HG03442 (cell line): ENCODE measurements around the gene CHD3.

Source experiments
- ATAC-seq: cut with Tn5 transposase; IDR thresholded peaks from one replicate; pipeline ENCODE4 v1.9.1; 2021; ENCODE audit warnings: mild to moderate bottlenecking, moderate library complexity; ENCODE audit not compliant: unreplicated experiment

Gene CHD3

DNA sequence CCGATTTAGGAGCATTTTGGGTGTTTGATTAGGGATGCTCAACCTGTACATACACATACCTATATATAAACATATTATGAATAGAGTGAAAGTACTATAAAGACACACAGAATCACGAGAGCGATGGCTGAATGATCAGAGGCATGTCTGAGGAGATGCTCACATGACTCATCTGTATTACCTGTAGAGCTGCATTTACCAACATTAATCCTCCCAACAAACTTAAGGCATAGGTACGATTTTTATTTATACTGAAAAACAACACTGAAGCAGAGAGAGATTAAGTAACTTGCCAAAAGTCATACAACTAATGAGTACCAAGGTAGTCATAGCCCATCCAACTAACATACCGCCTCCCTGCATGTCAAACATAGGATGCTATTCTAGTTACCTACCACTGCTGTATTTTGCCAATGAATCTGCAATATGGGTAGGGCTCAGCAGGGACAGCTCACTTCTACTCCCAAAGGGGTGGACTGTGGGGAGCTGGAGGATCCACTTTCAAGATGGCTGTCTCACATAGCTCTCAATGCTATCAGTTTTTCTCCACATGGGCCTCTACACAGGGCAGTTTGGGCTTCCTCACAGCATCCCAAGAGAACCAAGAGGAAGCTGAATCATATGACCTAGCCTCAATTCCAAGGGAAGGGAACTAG lies 23.5 kb upstream of the CHD3 start:
- ATAC-seq, result no peak

DNA sequence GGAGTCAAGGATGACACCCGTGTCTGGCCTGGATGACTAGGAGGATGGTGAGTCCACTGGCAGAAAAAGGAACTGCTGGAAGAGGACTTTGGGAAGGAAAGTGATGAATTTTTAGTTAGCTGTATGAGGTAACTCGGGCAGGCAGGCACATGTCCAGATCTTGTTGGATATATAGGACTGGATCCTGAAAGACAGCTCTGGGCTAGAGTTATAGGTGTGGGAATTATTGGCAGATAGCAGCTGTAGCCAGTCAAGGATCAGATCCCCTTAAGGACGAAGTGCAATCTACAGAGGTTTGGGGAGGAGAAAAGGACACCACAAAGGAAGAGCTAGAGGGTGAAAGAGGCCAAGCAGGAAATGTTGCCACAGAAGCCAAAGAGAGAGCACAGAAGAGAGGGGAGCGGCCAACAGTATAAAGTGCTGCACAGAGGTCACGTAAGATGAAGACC lies 20.7 kb upstream of the CHD3 start:
- no peak for ATAC-seq

DNA sequence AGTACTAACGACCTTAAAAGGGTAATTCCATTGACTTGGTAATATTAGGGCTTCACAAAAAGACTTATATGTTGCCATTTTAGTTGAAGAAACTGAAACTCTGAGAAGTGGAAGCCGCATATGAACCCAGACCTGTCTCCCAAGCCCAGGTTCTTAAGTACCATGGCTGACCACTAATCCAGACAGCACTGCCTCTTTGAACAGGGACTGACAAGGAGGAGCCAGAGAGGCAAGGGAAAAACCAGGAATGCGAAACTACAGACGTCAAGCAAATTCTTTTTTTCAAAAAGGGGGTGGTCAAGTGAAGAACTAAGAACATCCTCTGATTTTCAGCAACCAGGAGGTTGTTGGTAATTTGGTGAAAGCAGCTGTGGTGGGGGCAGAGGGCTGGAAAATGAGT lies 15.5 kb upstream of the CHD3 start:
- ATAC-seq, result no peak

DNA sequence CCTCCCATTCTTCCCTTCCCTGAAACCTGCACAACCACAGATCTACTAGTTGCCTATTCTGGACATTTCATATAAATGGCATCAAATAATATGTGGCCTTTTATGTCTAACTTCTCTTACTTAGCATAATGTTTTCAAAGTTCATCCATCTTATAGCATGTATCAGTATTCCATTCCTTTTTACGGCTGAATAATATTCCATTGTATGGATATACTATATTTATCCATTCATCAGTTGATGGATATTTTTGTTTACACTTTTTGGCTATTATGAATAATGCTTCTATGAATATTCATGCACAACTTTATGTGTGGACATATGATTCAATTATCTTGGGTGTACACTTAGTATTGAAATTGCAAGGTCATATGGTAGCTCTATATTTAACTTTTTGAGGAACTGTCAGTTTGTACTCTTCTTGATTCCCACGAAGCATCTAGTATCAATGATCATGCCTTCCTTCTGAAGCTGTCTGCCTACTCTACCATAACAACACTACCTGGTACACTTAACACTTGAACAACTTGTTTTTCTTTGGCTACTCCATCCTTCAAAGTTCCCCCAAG lies 12.7 kb upstream of the CHD3 start:
- no peak for ATAC-seq

DNA sequence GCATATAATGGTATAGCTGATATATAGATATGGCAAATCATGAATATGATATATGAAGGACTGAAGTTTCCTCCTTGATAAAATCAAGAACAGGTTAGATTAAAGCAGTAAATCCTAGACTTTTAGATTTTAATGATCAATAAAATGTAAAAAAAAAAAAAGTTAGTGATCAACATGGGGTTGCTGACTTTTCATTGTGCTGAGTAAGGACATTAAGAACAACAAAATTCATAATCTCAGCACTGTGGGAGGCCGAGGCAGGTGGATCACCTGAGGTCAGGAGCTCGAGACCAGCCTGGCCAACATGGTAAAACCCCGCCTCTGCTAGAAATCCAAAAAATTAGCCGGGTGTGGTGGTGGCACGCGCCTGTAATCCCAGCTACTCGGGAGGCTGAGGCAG lies 10.4 kb upstream of the CHD3 start:
- no peak for ATAC-seq

DNA sequence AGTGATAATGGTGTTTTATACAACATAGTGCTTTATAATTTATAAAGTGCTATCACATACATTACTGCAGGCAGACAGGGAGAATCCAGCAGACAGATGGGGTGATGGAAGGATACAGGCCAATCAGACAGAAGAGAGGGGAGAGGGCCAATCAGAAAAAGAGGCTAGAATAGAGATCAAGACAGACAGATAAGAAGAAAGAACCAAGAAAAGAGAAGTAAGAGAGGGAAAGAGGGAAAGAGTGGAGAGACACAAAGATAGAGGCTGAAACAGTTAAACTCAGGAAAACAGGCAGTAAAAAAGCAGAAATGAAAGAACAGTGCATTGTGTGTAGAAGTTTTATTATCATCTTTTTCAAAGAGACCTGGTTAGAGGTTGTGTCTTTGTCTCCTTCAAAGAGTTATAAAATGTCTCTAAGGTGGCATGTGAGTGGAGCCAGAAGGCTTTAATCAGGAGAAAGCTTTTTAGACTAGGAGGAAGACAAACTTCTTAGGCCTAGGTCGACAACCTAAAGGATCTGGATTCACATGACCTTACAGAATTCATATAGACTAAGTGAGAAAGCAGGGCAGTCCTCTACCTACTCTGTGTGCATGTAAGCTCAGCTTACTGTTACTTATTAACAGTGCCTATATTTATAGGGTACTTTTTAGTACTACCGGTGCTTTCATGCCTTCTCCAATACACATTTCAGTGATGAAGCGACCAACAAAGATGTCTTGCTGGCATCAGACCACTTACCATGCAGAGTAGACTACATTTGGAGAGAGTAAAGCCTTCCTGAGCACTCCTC lies 8.3 kb upstream of the CHD3 start:
- no peak for ATAC-seq

DNA sequence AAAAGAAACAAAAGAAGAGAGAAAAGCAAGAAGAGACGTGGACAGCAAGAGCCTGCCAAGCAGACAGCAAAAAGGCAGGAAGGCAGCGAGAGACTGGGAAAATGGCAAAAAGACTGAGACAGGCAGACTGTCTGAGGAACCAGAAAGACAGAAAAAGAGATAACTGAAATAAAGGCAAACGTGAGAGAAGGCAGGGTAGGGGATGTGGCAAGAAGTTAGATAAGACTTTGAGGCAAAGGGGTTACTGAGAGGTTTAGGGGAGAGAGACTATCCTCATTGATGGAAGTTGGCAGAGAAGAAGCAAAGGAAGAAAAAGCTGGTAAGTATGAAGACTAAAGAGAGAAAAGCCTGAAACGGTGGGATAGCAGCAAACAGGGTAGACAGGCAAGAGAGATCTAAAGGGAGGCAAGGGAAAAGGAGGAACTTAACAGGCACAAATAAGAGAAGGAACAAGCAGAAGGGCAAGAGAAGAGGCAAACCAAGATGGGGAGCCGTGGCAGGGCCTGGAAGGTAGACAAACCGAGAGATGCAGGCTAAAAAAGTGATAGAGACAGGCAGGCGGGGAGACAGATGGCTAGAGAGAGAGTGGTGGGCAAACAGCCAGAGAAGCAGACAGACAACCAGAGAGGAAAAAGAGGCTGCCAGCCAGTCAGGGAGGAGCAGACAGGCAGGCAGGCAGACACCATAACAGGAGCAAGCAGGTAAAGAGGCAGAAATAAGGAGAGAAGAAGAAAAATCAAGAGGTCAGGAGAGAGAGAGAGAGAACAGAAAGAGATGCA lies 7.1 kb upstream of the CHD3 start:
- ATAC-seq, result no peak

DNA sequence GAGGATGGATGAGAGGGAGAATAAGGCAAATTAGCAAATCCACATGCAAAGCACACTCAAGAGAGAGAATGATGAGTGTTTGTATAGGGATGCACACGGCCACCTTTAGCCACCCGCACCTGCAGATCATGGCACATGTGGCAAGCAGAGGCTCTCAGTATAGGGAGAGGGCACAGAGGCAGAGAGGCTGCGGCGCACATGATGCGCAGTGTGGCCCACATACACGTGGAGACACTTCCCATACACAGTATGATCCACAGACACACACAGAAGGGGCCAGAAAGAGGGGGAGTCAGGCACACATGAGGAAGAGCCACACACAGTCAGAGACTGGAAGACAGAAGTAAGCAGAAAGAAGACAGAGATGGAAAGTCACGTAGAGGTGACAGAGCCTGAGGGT lies 6.5 kb upstream of the CHD3 start:
- no peak for ATAC-seq

DNA sequence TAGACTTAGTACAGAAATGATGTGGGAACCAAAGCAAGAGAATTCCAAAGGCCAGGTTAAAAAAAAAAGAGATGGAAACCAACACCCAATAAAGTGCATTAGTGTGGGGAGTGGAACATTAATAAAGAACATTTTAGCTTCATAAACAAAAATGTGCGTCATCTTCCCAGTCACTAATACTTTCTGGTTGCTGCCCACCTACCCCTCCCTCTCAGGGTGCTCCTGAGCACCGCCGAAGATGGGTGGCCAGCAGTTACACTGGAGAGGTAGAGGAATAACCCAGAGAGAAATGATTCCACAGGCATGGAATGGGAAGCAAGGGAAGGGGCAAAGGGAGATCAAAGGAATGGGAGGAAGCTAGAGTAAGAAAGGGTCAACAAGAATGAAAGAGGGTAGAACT lies 6.0 kb upstream of the CHD3 start:
- no peak for ATAC-seq

DNA sequence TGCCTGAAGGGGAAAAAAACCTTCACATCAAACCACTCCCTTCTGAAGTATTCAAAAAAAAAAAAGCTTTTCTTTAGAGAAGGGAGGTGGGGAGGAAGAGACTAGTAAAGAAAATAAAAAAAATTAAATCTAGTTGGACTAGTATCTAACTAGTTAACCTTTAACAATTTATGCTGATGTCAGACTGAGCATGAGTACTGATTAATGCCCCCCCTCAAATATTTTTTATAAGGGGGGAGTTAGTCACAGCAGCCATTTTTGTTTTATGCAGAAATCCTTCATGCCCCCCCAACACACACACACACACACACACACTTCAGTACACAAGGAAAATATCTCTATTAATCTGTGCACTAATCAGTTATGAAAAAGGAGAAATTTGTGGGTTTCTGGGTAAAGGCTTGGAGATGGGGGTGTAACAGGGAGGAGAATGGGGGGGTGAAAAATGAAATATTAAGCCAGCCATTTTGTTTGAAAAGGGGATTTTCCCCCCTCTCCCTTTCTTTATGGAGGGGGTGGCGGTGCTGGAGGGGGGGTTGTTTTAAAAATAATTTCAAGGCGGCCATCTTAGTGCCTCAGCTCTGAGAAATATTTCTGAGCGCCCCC lies 4.7 kb upstream of the CHD3 start:
- ATAC-seq, result no peak

DNA sequence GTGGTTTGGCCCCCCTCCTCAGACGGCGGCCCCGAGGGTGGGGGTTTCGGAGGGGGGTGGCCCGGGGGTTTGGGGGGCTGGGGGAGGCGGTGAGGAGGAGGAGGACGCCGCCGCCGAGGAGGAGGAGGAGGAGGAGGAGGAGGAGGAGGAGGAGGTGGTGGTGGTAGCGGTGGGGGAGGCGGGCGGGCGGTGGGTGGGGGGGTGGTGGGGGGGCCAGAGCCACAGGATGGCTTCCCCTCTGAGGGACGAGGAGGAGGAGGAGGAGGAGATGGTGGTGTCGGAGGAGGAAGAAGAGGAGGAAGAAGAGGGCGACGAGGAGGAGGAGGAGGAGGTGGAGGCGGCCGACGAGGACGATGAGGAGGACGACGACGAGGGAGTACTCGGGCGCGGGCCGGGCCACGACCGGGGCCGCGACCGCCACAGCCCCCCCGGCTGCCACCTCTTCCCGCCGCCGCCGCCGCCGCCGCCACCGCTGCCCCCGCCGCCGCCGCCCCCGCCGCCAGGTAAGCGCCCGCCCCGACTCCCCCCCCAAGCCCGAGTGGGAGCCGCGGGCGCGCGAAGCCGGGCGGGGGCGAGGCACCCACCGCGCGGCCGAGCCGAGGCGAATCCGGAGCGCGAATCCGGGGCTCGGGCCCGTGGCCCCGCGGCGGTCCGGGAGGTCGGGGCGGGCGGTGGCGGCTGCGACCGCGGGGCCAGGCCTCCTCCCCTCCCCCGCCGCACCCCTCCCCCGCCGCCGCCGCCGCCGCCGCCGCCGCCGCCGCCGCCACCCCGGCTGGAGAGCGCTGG lies 3.8 kb upstream of the CHD3 start:
- ATAC-seq, result peak; percentile 19

DNA sequence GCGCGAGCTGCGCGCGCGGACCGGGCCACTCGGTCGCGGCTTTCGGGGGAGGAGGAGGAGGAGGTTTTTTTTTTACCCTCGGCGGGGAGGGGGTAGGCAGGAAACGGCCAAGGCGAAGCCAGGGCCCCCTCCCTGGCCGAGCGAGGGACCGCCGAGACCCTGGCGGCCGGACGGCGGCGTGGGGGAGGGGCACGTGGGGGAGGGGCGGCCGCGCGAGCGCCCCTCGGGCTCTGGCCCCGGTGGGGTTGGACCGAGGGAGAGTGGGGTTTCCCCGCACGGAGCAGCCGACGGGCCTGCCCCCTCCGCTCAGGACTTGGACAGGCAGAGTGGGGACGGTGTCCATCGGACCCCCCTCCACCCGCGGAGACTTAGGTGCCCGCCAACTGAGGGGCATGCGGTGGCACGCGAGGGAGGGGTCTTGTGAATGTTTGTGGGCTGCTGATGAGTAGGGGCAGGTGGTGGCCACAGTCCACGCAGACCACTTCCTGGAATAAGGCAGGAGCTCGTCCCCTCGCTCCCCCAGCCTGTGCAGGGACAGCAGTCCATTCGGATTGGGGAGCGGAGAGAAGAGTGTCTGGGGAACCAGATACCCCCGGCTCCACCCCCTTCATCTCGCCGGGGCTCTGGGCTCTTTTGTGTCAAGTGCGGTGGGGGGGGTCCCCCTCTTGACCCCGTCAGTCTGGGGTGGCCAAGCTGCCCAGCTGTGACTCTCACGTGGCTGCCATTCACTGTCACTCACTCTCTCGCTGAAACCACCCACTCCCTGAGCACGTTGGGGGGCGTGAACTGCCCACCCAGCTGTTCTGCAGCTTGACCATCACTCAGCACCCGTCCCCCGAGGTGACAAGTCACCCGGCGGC lies 3.0 kb upstream of the CHD3 start:
- ATAC-seq, result peak; percentile 29

DNA sequence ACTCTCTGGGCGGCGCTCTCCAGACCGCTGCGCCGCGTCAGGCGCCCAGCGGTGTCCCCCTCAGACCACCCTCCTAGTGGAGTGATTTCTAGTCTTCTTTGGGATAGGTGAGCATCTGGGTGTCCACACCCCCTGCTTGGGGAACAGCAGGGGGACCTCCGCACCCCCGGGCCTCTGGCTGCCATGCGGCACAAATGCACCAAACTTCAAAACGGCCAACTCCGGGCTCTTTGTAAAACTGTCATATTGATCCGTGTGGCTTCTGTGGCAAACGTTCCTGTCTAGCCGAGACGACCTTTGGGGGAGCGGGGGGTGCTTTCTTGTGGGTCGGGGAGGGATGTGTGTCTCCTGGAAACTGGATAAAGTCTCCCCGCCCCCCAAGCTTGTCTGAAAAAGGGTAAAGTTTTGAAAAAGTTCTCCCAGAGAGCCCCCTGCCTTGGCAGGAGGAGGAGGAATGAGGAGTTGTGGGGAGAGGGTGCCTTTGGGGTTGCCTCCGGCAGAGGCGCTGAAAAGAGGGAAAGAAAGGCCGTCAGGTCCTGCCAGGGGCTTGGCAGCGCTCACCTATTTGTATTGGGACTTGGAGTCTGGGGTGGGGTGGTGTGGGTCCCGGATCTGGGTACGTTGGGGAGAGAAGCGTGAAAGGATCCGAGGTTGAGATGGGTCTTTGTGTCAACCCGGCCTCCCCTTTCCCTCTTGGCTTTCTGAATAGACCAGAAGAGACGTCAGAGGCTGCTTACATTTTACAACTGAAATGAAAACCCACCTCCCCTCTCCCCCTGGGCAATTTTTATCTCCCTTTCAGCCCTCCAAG lies 2.2 kb upstream of the CHD3 start:
- no peak for ATAC-seq

DNA sequence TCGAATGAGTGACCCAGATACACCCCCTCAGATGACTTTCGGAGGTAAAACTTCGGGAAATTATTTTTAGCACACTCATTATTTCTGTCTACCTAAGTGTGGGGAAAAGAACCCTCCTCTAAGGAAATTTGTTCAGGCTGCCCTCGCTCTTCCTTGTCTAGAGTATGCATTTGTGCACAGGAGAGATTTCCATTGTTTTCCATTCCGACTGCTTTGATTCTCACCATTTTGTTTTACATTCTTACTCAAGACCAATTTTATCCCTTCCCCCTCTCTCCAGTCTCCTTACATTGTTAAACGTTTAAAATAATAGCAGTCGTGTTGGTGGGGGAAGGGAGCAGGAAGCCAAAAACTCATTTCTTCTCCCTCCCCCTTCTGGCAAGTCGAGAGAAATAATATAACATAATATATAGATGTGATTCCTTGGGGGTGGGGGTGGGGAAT lies 1.5 kb upstream of the CHD3 start:
- no peak for ATAC-seq

DNA sequence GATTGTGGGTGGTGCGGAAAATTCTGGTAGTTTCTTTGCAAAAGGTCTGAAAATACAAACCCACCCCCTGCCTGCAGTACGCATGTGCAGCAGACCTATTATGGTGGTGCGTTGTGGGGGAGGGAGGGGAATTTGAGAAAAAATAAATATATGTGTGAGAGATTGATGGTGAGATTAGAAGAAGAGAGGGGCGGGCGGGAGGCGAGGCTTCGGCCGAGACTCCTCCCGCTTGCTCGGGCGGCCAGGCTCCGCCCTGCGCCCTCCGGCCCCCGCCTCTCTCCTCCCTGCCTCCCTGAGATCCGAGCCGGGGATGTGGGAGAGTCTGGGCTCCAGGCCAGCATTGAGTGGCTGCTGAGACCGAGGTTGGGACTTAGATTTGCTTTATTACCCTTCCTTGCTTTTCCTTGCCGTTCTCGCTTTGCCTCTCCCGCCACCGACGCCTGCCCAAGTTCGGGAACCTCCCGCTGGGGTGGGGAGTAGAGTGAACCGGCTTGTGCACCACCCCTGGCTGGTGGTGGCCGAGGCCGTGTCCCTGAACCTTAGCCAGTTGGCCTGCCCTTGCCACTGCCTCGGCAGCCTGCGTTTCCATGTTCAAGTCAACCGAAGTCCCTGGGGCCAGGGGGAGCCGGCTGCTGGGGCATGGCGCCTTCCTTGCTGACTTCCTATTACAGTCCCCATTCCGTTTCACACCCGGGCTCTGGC lies 956 bp upstream of the CHD3 start:
- ATAC-seq, result no peak

DNA sequence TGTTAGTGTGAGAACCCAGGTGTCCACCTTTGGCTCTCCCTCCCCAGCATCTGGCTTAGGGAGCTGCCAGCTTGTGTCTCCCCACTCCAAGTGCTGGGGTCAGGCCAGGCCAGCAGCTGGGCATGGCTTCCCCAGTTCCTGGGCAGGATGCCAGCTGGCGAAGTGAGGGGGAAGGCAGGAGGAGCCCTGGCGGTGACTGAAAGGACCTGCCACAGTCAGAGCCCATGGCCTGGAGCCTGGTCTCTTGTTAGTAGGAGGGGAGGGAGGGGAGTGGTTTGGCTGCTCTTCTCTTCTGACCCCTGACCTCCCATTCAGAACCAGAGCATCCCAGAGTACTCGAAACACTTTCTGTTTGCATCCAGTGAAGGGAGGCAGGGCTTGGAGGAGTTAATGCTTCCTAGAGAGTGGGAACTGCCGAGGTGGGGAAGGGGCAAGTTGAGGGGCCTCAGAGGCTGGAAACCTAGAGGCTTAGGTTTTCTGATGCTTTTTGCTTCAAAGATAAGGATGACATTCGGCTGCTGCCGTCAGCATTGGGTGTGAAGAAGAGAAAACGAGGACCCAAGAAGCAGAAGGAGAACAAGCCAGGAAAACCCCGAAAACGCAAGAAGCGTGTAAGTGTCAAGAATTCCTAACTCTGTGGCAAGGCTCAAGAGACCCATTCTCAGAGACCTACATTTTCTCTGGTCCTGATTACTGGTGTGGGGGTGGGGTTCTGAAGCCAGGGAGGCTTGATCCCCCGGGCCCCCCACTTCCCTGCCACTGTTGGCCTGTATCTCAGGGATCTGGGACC lies 772 bp downstream of the CHD3 start:
- ATAC-seq, result no peak
